ENCODE measurements around the gene UBAP1. TPM values are rescaled to one million over a fixed set of nuclear protein-coding genes. Genes with fewer than 3 reads are reported as not detected.
A peak's percentile ranks its signal among the peaks of the same experiment; 100 is the strongest.

The UBAP1 gene
- total and polyA plus RNA-seq, 9 of the 15 experiments (the other 6 are each of a cell fraction or from before 2014, with no cell fraction given): 1.3 to 33.4 (median 16.5) TPM

GRCh38 chr9:34178436-34179212 is at the start of gene UBAP1 (continued):
- TF ChIP-seq ID3 (CRISPR knock-in tag; IDR thresholded peaks at IDR 0.05) (no peak), ID3 (tag; IDR thresholded peaks at IDR 0.05) (no peak; the same call in 1 of the 2 replicates), CREM (IDR thresholded peaks at IDR 0.05; ENCODE audit: low read depth) (peak; percentile 96), LEF1 (IDR thresholded peaks at IDR 0.05) (no peak), ZNF583 (CRISPR knock-in tag; IDR thresholded peaks at IDR 0.05) (no peak), ZNF586 (CRISPR knock-in tag; conservative IDR thresholded peaks at IDR 0.05) (no peak), SPI1 (IDR thresholded peaks at IDR 0.05; ENCODE audit: borderline replicate concordance, low read depth, low read length) (peak; percentile 71; the same call in 1 of the 2 replicates), PKNOX1 (IDR thresholded peaks at IDR 0.05) (0 out of 2 replicates have a peak, but pooled peaks have one; percentile 40), PCBP1 (IDR thresholded peaks at IDR 0.05; ENCODE audit: low read depth, low read length, poor library complexity, severe bottlenecking) (no peak), TFAP4 (CRISPR knock-in tag; IDR thresholded peaks at IDR 0.05; ENCODE audit: borderline replicate concordance) (peak; percentile 75), KDM1A (IDR thresholded peaks at IDR 0.05) (peak in 1 of 2 experiments; percentile 84; a peak in 1 of 4 replicates), NCOA2 (IDR thresholded peaks at IDR 0.05; ENCODE audit: partially characterized antibody in 2 of 2) (no peak), ZC3H11A (IDR thresholded peaks at IDR 0.05; ENCODE audit: low read depth, low read length) (no peak), E2F4 (CRISPR knock-in tag; IDR thresholded peaks at IDR 0.05; ENCODE audit: low read depth) (0 out of 2 replicates have a peak, but pooled peaks have one; percentile 16), ZNF347 (CRISPR knock-in tag; IDR thresholded peaks at IDR 0.05; ENCODE audit: low read depth) (no peak), CBX5 (IDR thresholded peaks at IDR 0.05; ENCODE audit: borderline replicate concordance, low read depth) (no peak)
